WERI-Rb-1 (cell line): ENCODE data around the gene SMOC2.

Experiments
- DNase-seq: peaks from one replicate; pipeline ENCODE4 v3.0.0-alpha.2; 2020
- H3K27ac ChIP-seq: fragments of 250-450 bp; sonication (Bioruptor Pico); 2 replicates; pipeline ENCODE4 v1.5.1; 2020; ENCODE audit warnings: mild to moderate bottlenecking, moderate library complexity
- H3K27me3 ChIP-seq: fragments of 250-450 bp; sonication (Bioruptor Pico); 2 replicates; pipeline ENCODE4 v1.5.1; 2021; ENCODE audit warnings: mild to moderate bottlenecking, low read depth, moderate library complexity; ENCODE audit not compliant: insufficient read depth, severe bottlenecking
- H3K36me3 ChIP-seq: fragments of 250-450 bp; sonication (Bioruptor Pico); 2 replicates; pipeline ENCODE4 v1.5.1; 2020; ENCODE audit warnings: mild to moderate bottlenecking, moderate library complexity
- H3K4me3 ChIP-seq: 2 replicates; pipeline ENCODE4 v1.5.1; 2011; ENCODE audit warnings: low read depth, mild to moderate bottlenecking, control low read depth, low read length
- H3K9me3 ChIP-seq: fragments of 250-450 bp; sonication (Bioruptor Pico); 2 replicates; pipeline ENCODE4 v1.5.1; 2021; ENCODE audit warnings: mild to moderate bottlenecking, moderate library complexity; ENCODE audit not compliant: severe bottlenecking
- TF ChIP-seq, protein P1 (sequence below): IDR thresholded peaks from 2 replicates; pipeline ENCODE4 v1.5.1; 2011; ENCODE audit warnings: low read depth, mild to moderate bottlenecking, control low read depth, inconsistent platforms, low read length

SMOC2 gene

DNA sequence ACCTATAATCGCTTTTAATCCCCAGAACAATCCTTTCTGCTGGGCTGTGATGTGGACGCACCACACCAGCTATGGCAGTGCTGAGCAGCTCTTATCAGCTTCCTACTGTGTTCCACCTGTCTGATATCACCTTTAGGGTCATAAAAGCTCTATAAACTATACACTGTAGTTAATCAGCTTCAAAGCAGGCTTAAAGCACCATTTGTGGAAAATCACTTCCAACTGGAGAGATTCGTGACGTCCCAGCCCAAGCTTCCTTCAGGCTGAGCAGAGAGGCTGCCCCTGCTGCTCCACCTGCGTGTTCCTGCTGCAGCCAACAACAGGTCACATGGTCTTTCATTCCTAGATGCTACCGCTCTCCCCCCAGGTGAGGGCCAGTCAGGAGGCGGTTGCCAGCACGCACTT, 156.5 kb downstream of the SMOC2 start:
- TF ChIP-seq, protein P1, sequence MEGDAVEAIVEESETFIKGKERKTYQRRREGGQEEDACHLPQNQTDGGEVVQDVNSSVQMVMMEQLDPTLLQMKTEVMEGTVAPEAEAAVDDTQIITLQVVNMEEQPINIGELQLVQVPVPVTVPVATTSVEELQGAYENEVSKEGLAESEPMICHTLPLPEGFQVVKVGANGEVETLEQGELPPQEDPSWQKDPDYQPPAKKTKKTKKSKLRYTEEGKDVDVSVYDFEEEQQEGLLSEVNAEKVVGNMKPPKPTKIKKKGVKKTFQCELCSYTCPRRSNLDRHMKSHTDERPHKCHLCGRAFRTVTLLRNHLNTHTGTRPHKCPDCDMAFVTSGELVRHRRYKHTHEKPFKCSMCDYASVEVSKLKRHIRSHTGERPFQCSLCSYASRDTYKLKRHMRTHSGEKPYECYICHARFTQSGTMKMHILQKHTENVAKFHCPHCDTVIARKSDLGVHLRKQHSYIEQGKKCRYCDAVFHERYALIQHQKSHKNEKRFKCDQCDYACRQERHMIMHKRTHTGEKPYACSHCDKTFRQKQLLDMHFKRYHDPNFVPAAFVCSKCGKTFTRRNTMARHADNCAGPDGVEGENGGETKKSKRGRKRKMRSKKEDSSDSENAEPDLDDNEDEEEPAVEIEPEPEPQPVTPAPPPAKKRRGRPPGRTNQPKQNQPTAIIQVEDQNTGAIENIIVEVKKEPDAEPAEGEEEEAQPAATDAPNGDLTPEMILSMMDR = no peak
- no peaks in the 10 kb centered on the region for H3K27me3 ChIP-seq
- H3K27ac ChIP-seq = no peak overlapping the region
- peak; percentile 60 for DNase-seq
- H3K36me3 ChIP-seq = no peaks in the 10 kb centered on the region
- H3K4me3 ChIP-seq = no peak overlapping the region
- H3K9me3 ChIP-seq = no peaks in the 10 kb centered on the region

DNA sequence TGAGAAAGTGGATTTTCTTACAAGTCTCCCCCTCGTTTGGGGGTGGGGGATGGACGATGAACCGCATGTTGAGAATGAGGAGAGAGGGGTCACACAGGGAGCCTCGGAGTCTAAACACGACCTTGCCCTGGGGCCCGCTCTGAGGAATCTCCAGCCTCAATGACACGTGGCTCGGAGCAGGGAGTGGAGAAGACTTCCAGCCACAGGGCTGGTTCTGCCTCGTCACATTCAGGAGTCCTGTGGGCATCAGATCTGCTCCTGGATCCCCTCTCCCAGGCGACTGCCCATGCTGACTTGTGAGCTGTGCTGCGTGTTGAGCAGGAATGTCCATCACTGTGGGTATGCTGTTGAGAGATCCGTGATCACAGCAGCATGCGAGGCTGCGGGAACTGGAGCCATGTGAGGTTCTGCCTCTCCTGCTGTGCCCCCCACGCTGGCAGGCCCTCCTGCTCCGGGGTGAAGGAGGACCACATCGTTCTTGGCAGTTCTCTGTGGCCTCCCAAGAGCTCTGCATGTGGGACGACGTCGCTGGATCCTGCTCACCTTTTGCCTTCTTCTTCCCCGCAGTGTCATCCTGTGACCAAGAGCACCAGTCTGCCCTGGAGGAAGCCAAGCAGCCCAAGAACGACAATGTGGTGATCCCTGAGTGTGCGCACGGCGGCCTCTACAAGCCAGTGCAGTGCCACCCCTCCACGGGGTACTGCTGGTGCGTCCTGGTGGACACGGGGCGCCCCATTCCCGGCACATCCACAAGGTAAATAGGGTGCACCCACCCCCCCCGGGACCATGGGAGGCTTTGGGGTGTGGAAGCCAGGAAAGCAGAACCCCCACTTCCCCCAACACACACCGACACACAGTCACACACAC, 157.5 kb downstream of the SMOC2 start:
- no peak for DNase-seq
- Histone ChIP-seq H3K27ac (no peak overlapping the region), H3K27me3 (no peaks in the 10 kb centered on the region), H3K36me3 (no peaks in the 10 kb centered on the region), H3K9me3 (no peaks in the 10 kb centered on the region), H3K4me3 (no peak overlapping the region)
- TF ChIP-seq, protein P1 = no peak

DNA sequence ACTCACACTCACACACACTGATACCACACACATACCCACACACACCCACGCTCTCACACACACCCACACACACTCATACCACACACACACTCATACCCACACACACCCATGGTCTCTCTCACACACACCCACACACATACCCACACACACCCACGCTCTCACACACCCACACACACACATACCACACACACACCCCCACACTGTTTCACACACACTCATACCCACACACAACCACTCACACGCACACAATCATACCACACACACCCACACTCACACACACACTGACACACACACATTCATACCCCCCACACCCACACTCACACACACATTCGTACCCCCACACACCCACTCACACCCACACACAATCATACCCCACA, 158.1 kb downstream of the SMOC2 start:
- DNase-seq = no peak
- TF ChIP-seq, protein P1 = no peak

DNA sequence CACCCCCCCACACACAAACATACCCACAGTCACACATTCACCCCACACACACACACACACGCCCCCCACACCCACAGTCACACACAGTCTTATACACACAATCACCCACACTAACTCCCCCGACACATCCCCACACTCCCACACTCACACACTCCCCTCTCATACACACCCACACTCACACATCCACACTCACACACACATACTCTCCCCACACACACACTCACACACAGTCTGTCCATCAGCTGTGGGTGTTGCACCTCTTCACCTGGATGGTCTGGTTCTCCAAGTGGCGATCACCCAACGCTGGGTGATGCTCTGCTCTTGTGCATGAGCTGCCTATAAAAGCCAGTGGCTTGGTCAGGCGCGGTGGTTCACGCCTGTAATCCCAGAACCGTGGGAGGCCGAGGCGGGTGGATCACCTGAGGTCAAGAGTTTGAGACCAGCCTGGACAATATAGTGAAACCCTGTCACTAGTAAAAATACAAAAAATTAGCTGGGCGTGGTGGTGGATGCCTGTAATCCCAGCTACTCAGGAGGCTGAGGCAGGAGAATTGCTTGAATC, 158.9 kb downstream of the SMOC2 start:
- H3K36me3 ChIP-seq = no peaks in the 10 kb centered on the region
- H3K27ac ChIP-seq = no peak overlapping the region
- no peaks in the 10 kb centered on the region for H3K9me3 ChIP-seq
- no peak for DNase-seq
- no peaks in the 10 kb centered on the region for H3K27me3 ChIP-seq
- H3K4me3 ChIP-seq = no peak overlapping the region
- TF ChIP-seq, protein P1 = no peak

More for the DNA sequence above, 158.1 kb downstream of the SMOC2 start:
- no peak overlapping the region for H3K4me3 ChIP-seq
- no peaks in the 10 kb centered on the region for H3K36me3 ChIP-seq
- H3K27me3 ChIP-seq = no peaks in the 10 kb centered on the region
- no peaks in the 10 kb centered on the region for H3K9me3 ChIP-seq
- no peak overlapping the region for H3K27ac ChIP-seq

DNA sequence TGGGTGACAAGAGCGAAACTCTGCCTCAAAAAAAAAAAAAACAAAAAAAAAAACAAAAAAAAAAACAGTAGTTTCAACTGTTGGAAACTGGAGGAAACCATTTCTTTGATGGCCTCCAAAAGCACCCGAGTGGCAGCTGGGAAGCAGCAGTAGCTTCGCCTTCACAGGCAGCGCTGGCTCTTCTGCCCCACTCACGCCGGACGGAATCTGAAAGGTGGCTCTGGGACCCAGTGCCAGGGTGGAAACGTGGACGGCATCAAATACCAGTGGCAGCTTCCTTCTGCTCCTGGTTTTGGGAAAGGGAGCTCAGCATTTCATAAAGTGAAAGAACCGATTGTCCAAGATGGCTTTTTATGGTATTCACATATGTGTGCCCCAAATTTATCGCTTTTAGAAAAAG, 159.4 kb downstream of the SMOC2 start:
- Histone ChIP-seq H3K27ac (no peak overlapping the region), H3K36me3 (no peaks in the 10 kb centered on the region)
- TF ChIP-seq, protein P1 = no peak

DNA sequence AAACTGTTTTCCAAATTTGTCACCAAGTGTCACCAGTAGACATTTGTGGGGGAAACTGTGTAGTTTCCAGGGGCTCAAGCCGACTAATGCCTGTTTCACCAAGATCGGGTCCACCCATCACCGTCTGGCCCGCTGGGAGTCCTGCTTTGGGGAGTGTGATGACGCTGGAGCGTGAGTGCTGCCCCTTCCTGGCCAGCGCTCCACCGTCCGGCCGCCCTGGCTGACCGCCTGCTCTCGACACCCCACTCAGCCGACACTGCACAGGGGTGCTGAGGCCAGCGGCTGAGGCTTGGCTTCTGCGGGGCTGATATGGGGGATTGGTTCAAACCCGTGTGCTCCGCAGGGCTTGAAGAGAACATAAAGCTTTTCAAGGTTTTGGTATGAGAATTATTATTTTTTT, 160.1 kb downstream of the SMOC2 start:
- Histone ChIP-seq H3K36me3 (no peaks in the 10 kb centered on the region), H3K27ac (no peak overlapping the region), H3K9me3 (no peaks in the 10 kb centered on the region), H3K4me3 (no peak overlapping the region), H3K27me3 (no peaks in the 10 kb centered on the region)
- TF ChIP-seq, protein P1 = no peak
- DNase-seq = no peak

More for the DNA sequence above, 159.4 kb downstream of the SMOC2 start:
- no peaks in the 10 kb centered on the region for H3K9me3 ChIP-seq
- H3K4me3 ChIP-seq = no peak overlapping the region
- no peaks in the 10 kb centered on the region for H3K27me3 ChIP-seq
- no peak for DNase-seq
